Measurements from ENCODE around the gene TUT7.
"Not testable (repeated sequence)": the region's sequence is repeated elsewhere in the genome, so short reads cannot be mapped to it uniquely, and the experiment has no call there.

Gene TUT7

GRCh38 chr9:86350006-86350760 lies 4.0 kb downstream of the TUT7 start:
- no peak for DNase-seq

- DNase-seq, result no peak
Observed at GRCh38 chr9:86349271-86349670, 4.9 kb downstream of the TUT7 start.

- DNase-seq, result no peak
Observed at GRCh38 chr9:86347991-86348390, 6.2 kb downstream of the TUT7 start.

- no peak for DNase-seq
Observed at GRCh38 chr9:86344818-86345217, 9.4 kb downstream of the TUT7 start.

GRCh38 chr9:86342269-86342668 lies 11.9 kb downstream of the TUT7 start:
- DNase-seq, result no peak

- DNase-seq, result no peak
Observed at GRCh38 chr9:86341007-86341491, 13.2 kb downstream of the TUT7 start.

- no peak for DNase-seq
Observed at GRCh38 chr9:86340356-86341006, 13.7 kb downstream of the TUT7 start.

- no peak for DNase-seq
Observed at GRCh38 chr9:86337469-86338108, 16.6 kb downstream of the TUT7 start.

GRCh38 chr9:86336058-86336457 lies 18.2 kb downstream of the TUT7 start:
- no peak for DNase-seq

- DNase-seq, result no peak
Observed at GRCh38 chr9:86333651-86334050, 20.6 kb downstream of the TUT7 start.

- no peak for DNase-seq
Observed at GRCh38 chr9:86330186-86330585, 24.0 kb downstream of the TUT7 start.

GRCh38 chr9:86329649-86330048 lies 24.6 kb downstream of the TUT7 start:
- no peak for DNase-seq

- DNase-seq, result no peak
Observed at GRCh38 chr9:86328156-86328555, 26.1 kb downstream of the TUT7 start.

- DNase-seq, result no peak
Observed at GRCh38 chr9:86326536-86326935, 27.7 kb downstream of the TUT7 start.

GRCh38 chr9:86324901-86325300 lies 29.3 kb downstream of the TUT7 start:
- DNase-seq, result no peak

- DNase-seq, result no peak
Observed at GRCh38 chr9:86324308-86324707, 29.9 kb downstream of the TUT7 start.

GRCh38 chr9:86322973-86323644 lies 31.1 kb downstream of the TUT7 start:
- no peak for DNase-seq

GRCh38 chr9:86321373-86321772 lies 32.8 kb downstream of the TUT7 start:
- no peak for DNase-seq

- DNase-seq, result no peak
Observed at GRCh38 chr9:86318187-86318586, 36.0 kb downstream of the TUT7 start.

- no peak for DNase-seq
Observed at GRCh38 chr9:86315078-86315477, 39.1 kb downstream of the TUT7 start.

GRCh38 chr9:86312959-86313358 lies 41.3 kb downstream of the TUT7 start:
- DNase-seq, result not testable (repeated sequence)

GRCh38 chr9:86308687-86309086 lies 45.5 kb downstream of the TUT7 start:
- no peak for DNase-seq

GRCh38 chr9:86304236-86304730 lies 49.9 kb downstream of the TUT7 start:
- no peak for DNase-seq

Measured in right hindlimb (tissue), 1 donor.